HG03025 (cell line): Measurements from ENCODE around the gene ZBTB12.
"Not testable (repeated sequence)": the region's sequence is repeated elsewhere in the genome, so short reads cannot be mapped to it uniquely, and the experiment has no call there.

Experiments used
- ATAC-seq: cut with Tn5 transposase; IDR thresholded peaks from one replicate; pipeline ENCODE4 v1.9.1; 2021; ENCODE audit warnings: mild to moderate bottlenecking, moderate library complexity; ENCODE audit not compliant: unreplicated experiment, low FRiP score

The ZBTB12 gene

GRCh38 chr6:31901953-31902643 lies at the start of gene ZBTB12:
Gene ZBTB12 (minus strand): TSS chr6:31902086. CDS start chr6:31901305, 781 bp downstream.
- no peak for ATAC-seq

GRCh38 chr6:31949926-31950548 lies 48.2 kb upstream of the ZBTB12 start:
- no peak for ATAC-seq

- no peak for ATAC-seq
Measured at GRCh38 chr6:31948753-31949413, 47.0 kb upstream of the ZBTB12 start.

- ATAC-seq: no peak
Measured at GRCh38 chr6:31948306-31948705, 46.4 kb upstream of the ZBTB12 start.

- ATAC-seq: no peak
Measured at GRCh38 chr6:31947864-31948263, 46.0 kb upstream of the ZBTB12 start.

- no peak for ATAC-seq
Measured at GRCh38 chr6:31947070-31947675, 45.3 kb upstream of the ZBTB12 start.

GRCh38 chr6:31946370-31946885 lies 44.5 kb upstream of the ZBTB12 start:
- no peak for ATAC-seq

- no peak for ATAC-seq
Measured at GRCh38 chr6:31945507-31946369, 43.9 kb upstream of the ZBTB12 start, which contains the start of gene CFB. Gene CFB (plus strand): TSS chr6:31946095. CDS start chr6:31946222, 127 bp downstream.

- no peak for ATAC-seq
Measured at GRCh38 chr6:31945154-31945506, 43.2 kb upstream of the ZBTB12 start.

- ATAC-seq: no peak
Measured at GRCh38 chr6:31943742-31944141, 41.9 kb upstream of the ZBTB12 start.

GRCh38 chr6:31940256-31940664 lies 38.4 kb upstream of the ZBTB12 start:
- no peak for ATAC-seq

- no peak for ATAC-seq
Measured at GRCh38 chr6:31935823-31936222, 33.9 kb upstream of the ZBTB12 start.

GRCh38 chr6:31935021-31935420 lies 33.1 kb upstream of the ZBTB12 start:
- no peak for ATAC-seq

- ATAC-seq: no peak
Measured at GRCh38 chr6:31933537-31933936, 31.7 kb upstream of the ZBTB12 start.

GRCh38 chr6:31932137-31932536 lies 30.3 kb upstream of the ZBTB12 start:
- ATAC-seq: not testable (repeated sequence)

- ATAC-seq: no peak
Measured at GRCh38 chr6:31930962-31931361, 29.1 kb upstream of the ZBTB12 start.

- ATAC-seq: no peak
Measured at GRCh38 chr6:31928672-31928939, 26.7 kb upstream of the ZBTB12 start.

- no peak for ATAC-seq
Measured at GRCh38 chr6:31927863-31928671, 26.2 kb upstream of the ZBTB12 start.

- no peak for ATAC-seq
Measured at GRCh38 chr6:31927242-31927862, 25.5 kb upstream of the ZBTB12 start, which contains the start of gene C2. Gene C2 (plus strand): TSS chr6:31927717. CDS start chr6:31927753, 36 bp downstream.
